Peyer's patch (tissue), 4 donors: Measurements from ENCODE around the gene SEPTIN7. TPM values are rescaled to one million over a fixed set of nuclear protein-coding genes. Genes with fewer than 3 reads are reported as not detected.

Source experiments
- DNase-seq, 3 donors: peaks; one replicate each; pipeline ENCODE4 v3.0.0-alpha.2; 2017 to 2019
- H3K27ac ChIP-seq, 4 donors: fragments of 200-600 bp; sonication (generic); one replicate each; pipeline ENCODE4 v1.5.1; 2016 to 2019
- H3K27me3 ChIP-seq, 2 donors: fragments of 200-600 bp; sonication (generic); one replicate each; pipeline ENCODE4 v1.5.1; 2019
- H3K36me3 ChIP-seq, 3 donors: fragments of 200-600 bp; sonication (generic); one replicate each; pipeline ENCODE4 v1.5.1; 2016 to 2019
- H3K4me1 ChIP-seq, 4 donors: fragments of 200-600 bp; sonication (generic); one replicate each; pipeline ENCODE4 v1.5.1; 2016 to 2019
- H3K4me3 ChIP-seq, 4 donors: fragments of 200-600 bp; sonication (generic); 1 replicate in 3 of 4; 2 replicates in 1 of 4; pipeline ENCODE4 v1.5.1; 2016 to 2019; ENCODE audit warnings: mild to moderate bottlenecking in 1 of 4
- H3K9me3 ChIP-seq, 4 donors: fragments of 200-600 bp; sonication (generic); one replicate each; pipeline ENCODE4 v1.5.1; 2016 to 2019; ENCODE audit warnings: mild to moderate bottlenecking in 1 of 4
- CTCF ChIP-seq, 6 experiments: fragments of 450-650 bp in 4 of 6; fragments of 200-600 bp in 2 of 6; sonication (generic) in 1 of 6; IDR thresholded peaks; one replicate each; pipeline ENCODE4 v1.5.1; 2017 to 2019; ENCODE audit warnings: antibody characterized with exemption in 6 of 6, mild to moderate bottlenecking in 3 of 6, moderate library complexity in 1 of 6
- POLR2A ChIP-seq, 2 donors: fragments of 450-650 bp; IDR thresholded peaks; one replicate each; pipeline ENCODE4 v1.5.1; 2017; ENCODE audit warnings: antibody characterized with exemption in 2 of 2, mild to moderate bottlenecking in 2 of 2, moderate library complexity in 2 of 2
- total RNA-seq, 4 donors: library from RNA; depleted of rRNA; stranded (reverse); fragments of >200 nt; gene quantifications; one replicate each; pipeline ENCODE4 v1.1.0, GENCODE V29; 2016

Gene SEPTIN7
- total RNA-seq, 4 donors from 2014 or later: 47.0 to 163 (median 70.7) TPM

GRCh38 chr7:35757574-35757973, 43.3 kb upstream of the SEPTIN7 start:
- no peaks in the 10 kb centered on the region for H3K36me3 ChIP-seq
- H3K27me3 ChIP-seq: no peaks in the 10 kb centered on the region
- no peak for TF ChIP-seq POLR2A (IDR thresholded peaks at IDR 0.05)
- TF ChIP-seq CTCF (IDR thresholded peaks at IDR 0.05): no peak
- DNase-seq: no peak
- H3K9me3 ChIP-seq: no peaks in the 10 kb centered on the region
- H3K4me3 ChIP-seq: no peak overlapping the region
- no peaks in the 10 kb centered on the region for H3K4me1 ChIP-seq
- H3K27ac ChIP-seq: no peak overlapping the region

- H3K27ac ChIP-seq: no peak overlapping the region
Measured at GRCh38 chr7:35758421-35758820, 42.4 kb upstream of the SEPTIN7 start.

GRCh38 chr7:35760143-35760745, 40.6 kb upstream of the SEPTIN7 start:
- H3K27me3 ChIP-seq: no peaks in the 10 kb centered on the region

More at GRCh38 chr7:35758421-35758820, 42.4 kb upstream of the SEPTIN7 start:
- Histone ChIP-seq H3K36me3 (no peaks in the 10 kb centered on the region), H3K27me3 (no peaks in the 10 kb centered on the region), H3K4me1 (no peaks in the 10 kb centered on the region), H3K9me3 (no peaks in the 10 kb centered on the region), H3K4me3 (no peak overlapping the region)
- TF ChIP-seq POLR2A (IDR thresholded peaks at IDR 0.05) (no peak), CTCF (IDR thresholded peaks at IDR 0.05) (no peak)
- no peak for DNase-seq

GRCh38 chr7:35761871-35762677, 38.8 kb upstream of the SEPTIN7 start:
- Histone ChIP-seq H3K27ac (no peak overlapping the region), H3K4me3 (no peak overlapping the region), H3K36me3 (no peaks in the 10 kb centered on the region), H3K9me3 (no peaks in the 10 kb centered on the region), H3K4me1 (no peaks in the 10 kb centered on the region), H3K27me3 (no peaks in the 10 kb centered on the region)
- DNase-seq: no peak
- no peak for TF ChIP-seq POLR2A (IDR thresholded peaks at IDR 0.05)
- no peak for TF ChIP-seq CTCF (IDR thresholded peaks at IDR 0.05)

More at GRCh38 chr7:35760143-35760745, 40.6 kb upstream of the SEPTIN7 start:
- Histone ChIP-seq H3K4me3 (no peak overlapping the region), H3K36me3 (no peaks in the 10 kb centered on the region), H3K27ac (no peak overlapping the region), H3K4me1 (no peaks in the 10 kb centered on the region), H3K9me3 (no peaks in the 10 kb centered on the region)
- TF ChIP-seq POLR2A (IDR thresholded peaks at IDR 0.05) (no peak), CTCF (IDR thresholded peaks at IDR 0.05) (no peak)
- no peak for DNase-seq

- DNase-seq: no peak
- H3K27me3 ChIP-seq: no peaks in the 10 kb centered on the region
- no peaks in the 10 kb centered on the region for H3K9me3 ChIP-seq
- TF ChIP-seq POLR2A (IDR thresholded peaks at IDR 0.05) (no peak), CTCF (IDR thresholded peaks at IDR 0.05) (no peak)
- no peaks in the 10 kb centered on the region for H3K4me1 ChIP-seq
- H3K36me3 ChIP-seq: no peaks in the 10 kb centered on the region
- no peak overlapping the region for H3K27ac ChIP-seq
- H3K4me3 ChIP-seq: no peak overlapping the region
Measured at GRCh38 chr7:35762781-35763180, 38.1 kb upstream of the SEPTIN7 start.
